Neuronal stem cell (in vitro differentiated cells): ENCODE measurements around the gene WWC2.

Experiments
- DNase-seq: peaks from one replicate; pipeline ENCODE4 v3.0.0-alpha.2; 2013; ENCODE audit warnings: low spot score
- H2AFZ ChIP-seq: one replicate; pipeline ENCODE4 v1.6.1; 2013; ENCODE audit warnings: mild to moderate bottlenecking, low read length, inconsistent platforms
- H2AK5ac ChIP-seq: 2 replicates; pipeline ENCODE4 v1.6.1; 2013; ENCODE audit warnings: low read depth, mild to moderate bottlenecking, inconsistent platforms, low read length, moderate library complexity, mixed read lengths
- H2BK120ac ChIP-seq: 2 replicates; pipeline ENCODE4 v1.6.1; 2013; ENCODE audit warnings: low read depth, mild to moderate bottlenecking, inconsistent platforms, low read length, moderate library complexity, mixed read lengths
- H2BK12ac ChIP-seq: one replicate; pipeline ENCODE4 v1.6.1; 2013; ENCODE audit warnings: low read length, inconsistent platforms
- H2BK15ac ChIP-seq: 2 replicates; pipeline ENCODE4 v1.6.1; 2013; ENCODE audit warnings: mild to moderate bottlenecking, low read length, inconsistent platforms, mixed read lengths
- H2BK5ac ChIP-seq: one replicate; pipeline ENCODE4 v1.6.1; 2013; ENCODE audit warnings: inconsistent platforms, mild to moderate bottlenecking, low read length, moderate library complexity
- H3K14ac ChIP-seq: one replicate; pipeline ENCODE4 v1.6.1; 2013; ENCODE audit warnings: low read length, inconsistent platforms
- H3K18ac ChIP-seq: 2 replicates; pipeline ENCODE4 v1.6.1; 2013; ENCODE audit warnings: low read length, inconsistent platforms
- H3K23ac ChIP-seq: 2 replicates; pipeline ENCODE4 v1.6.1; 2013; ENCODE audit warnings: low read depth, mild to moderate bottlenecking, mixed read lengths, low read length, inconsistent platforms; ENCODE audit not compliant: poor library complexity
- H3K27ac ChIP-seq: replicated peaks from 3 replicates; pipeline ENCODE4 v1.5.1; 2013; ENCODE audit warnings: low read length, inconsistent platforms
- H3K27me3 ChIP-seq, 3 experiments: 2 replicates each; pipeline ENCODE4 v1.6.1; 2013; ENCODE audit warnings: low read length in 3 of 3, mild to moderate bottlenecking in 2 of 3, inconsistent platforms in 1 of 3, low read depth in 1 of 3, mixed read lengths in 1 of 3, moderate library complexity in 1 of 3; ENCODE audit not compliant: control insufficient read depth in 3 of 3, insufficient read depth in 3 of 3
- H3K36me3 ChIP-seq, 2 donors: replicated peaks in 1 of 2; 2 replicates each; pipeline ENCODE4 v1.6.1; 2013; ENCODE audit warnings: low read length in 2 of 2; ENCODE audit not compliant: control insufficient read depth in 2 of 2, insufficient read depth in 2 of 2
- H3K4ac ChIP-seq: 2 replicates; pipeline ENCODE4 v1.6.1; 2013; ENCODE audit warnings: inconsistent platforms, mild to moderate bottlenecking, low read length, moderate library complexity
- H3K4me1 ChIP-seq, 2 donors: 1 replicate in 1 of 2; 2 replicates in 1 of 2; pipeline ENCODE4 v1.6.1; 2013; ENCODE audit warnings: low read length in 2 of 2, low read depth in 1 of 2; ENCODE audit not compliant: control insufficient read depth in 2 of 2, insufficient read depth in 1 of 2
- H3K4me2 ChIP-seq: one replicate; pipeline ENCODE4 v1.6.1; 2013; ENCODE audit warnings: mild to moderate bottlenecking, low read length, inconsistent platforms; ENCODE audit not compliant: insufficient read depth, poor library complexity, severe bottlenecking
- H3K4me3 ChIP-seq, 2 donors: 2 replicates each; pipeline ENCODE4 v1.5.1; 2013; ENCODE audit warnings: low read length in 2 of 2, mild to moderate bottlenecking in 2 of 2, inconsistent platforms in 1 of 2, moderate library complexity in 1 of 2
- H3K79me1 ChIP-seq: one replicate; pipeline ENCODE4 v1.6.1; 2013; ENCODE audit warnings: low read depth, mild to moderate bottlenecking, inconsistent platforms, low read length, moderate library complexity
- H3K9ac ChIP-seq: one replicate; pipeline ENCODE4 v1.6.1; 2013; ENCODE audit warnings: mild to moderate bottlenecking, low read depth, low read length, inconsistent platforms; ENCODE audit not compliant: poor library complexity
- H3K9me3 ChIP-seq, 2 donors: replicated peaks in 1 of 2; 2 replicates each; pipeline versions ENCODE3 to v1.6.1; 2013; ENCODE audit warnings: low read length in 2 of 2, mild to moderate bottlenecking in 2 of 2, inconsistent platforms in 1 of 2, low read depth in 1 of 2, mixed read lengths in 1 of 2, moderate library complexity in 1 of 2; ENCODE audit not compliant: control insufficient read depth in 2 of 2, insufficient read depth in 1 of 2
- H4K8ac ChIP-seq: one replicate; pipeline ENCODE4 v1.6.1; 2013; ENCODE audit warnings: low read depth, mild to moderate bottlenecking, inconsistent platforms, low read length, moderate library complexity
- H4K91ac ChIP-seq: one replicate; pipeline ENCODE4 v1.6.1; 2013; ENCODE audit warnings: low read length, low read depth, mild to moderate bottlenecking, inconsistent platforms; ENCODE audit not compliant: poor library complexity
- WGBS, 2 donors: extraction: QIAGEN DNeasy Blood & Tissue Kit; methylation state at CpG; one replicate each; pipeline ENCODE4 v1.1.7; 2013; ENCODE audit warnings: missing lambda C conversion rate in 2 of 2, mixed read lengths in 1 of 2; ENCODE audit not compliant: insufficient read length in 2 of 2, insufficient replicate concordance in 1 of 2; ENCODE audit errors: extremely low coverage in 2 of 2; 5-methylcytosine and 5-hydroxymethylcytosine counted together

The WWC2 gene

DNA sequence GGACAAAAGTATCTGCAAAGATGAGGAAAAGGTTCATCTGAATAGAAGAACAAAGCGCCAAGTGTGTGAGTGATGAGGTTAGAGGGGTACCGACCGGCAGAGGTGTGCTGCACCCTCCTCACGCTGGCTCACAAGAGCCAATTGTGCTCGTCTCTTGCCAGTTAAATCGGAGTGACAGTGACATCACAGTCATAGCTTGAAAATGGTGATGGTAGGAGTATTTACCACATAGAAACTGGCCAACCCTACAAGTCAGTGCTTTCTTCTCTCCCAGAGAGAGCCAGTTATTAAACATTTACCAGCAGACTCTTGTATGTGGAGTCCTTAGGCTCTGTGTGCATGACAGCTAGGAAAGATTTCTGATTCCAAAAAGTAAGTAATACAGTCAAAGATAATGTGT is 188.6 kb downstream of the WWC2 start:
- Histone ChIP-seq H3K4ac (no peak overlapping the region), H3K27ac (no peak overlapping the region), H3K4me1 (no peaks in the 10 kb centered on the region), H3K14ac (no peak overlapping the region), H3K9ac (no peak overlapping the region), H3K36me3 (peaks cover 28 to 91% of the 10 kb centered on the region in 2 donors), H3K4me3 (no peak overlapping the region), H2AFZ (no peak overlapping the region), H2BK120ac (no peak overlapping the region), H4K91ac (no peak overlapping the region), H3K18ac (no peak overlapping the region), H2BK12ac (no peak overlapping the region), H2BK15ac (no peak overlapping the region), H3K27me3 (no peaks in the 10 kb centered on the region), H2BK5ac (no peak overlapping the region), H3K9me3 (no peaks in the 10 kb centered on the region), H2AK5ac (no peak overlapping the region), H4K8ac (no peak overlapping the region), H3K23ac (no peak overlapping the region), H3K79me1 (no peaks in the 10 kb centered on the region), H3K4me2 (no peak overlapping the region)
- DNase-seq = no peak
- WGBS, 2 donors = no CpG with 5 or more reads among the region's 6 CpGs

GRCh38 chr4:183288955-183289354 is 189.9 kb downstream of the WWC2 start:
- Histone ChIP-seq H3K18ac (no peak overlapping the region), H3K4ac (no peak overlapping the region)

GRCh38 chr4:183289688-183290087 is 190.6 kb downstream of the WWC2 start:
- Histone ChIP-seq H3K9ac (no peak overlapping the region), H3K27ac (no peak overlapping the region), H3K23ac (no peak overlapping the region), H3K4ac (no peak overlapping the region), H4K91ac (no peak overlapping the region), H2BK15ac (no peak overlapping the region), H3K4me1 (no peaks in the 10 kb centered on the region), H2AFZ (no peak overlapping the region), H3K18ac (no peak overlapping the region), H3K14ac (no peak overlapping the region), H2BK120ac (no peak overlapping the region), H3K27me3 (no peaks in the 10 kb centered on the region), H3K36me3 (peaks cover 23 to 84% of the 10 kb centered on the region in 2 donors), H3K4me2 (no peak overlapping the region), H3K79me1 (no peaks in the 10 kb centered on the region), H4K8ac (no peak overlapping the region), H3K9me3 (no peaks in the 10 kb centered on the region), H2BK12ac (no peak overlapping the region), H3K4me3 (no peak overlapping the region), H2BK5ac (no peak overlapping the region), H2AK5ac (no peak overlapping the region)
- no CpG with 5 or more reads among the region's 5 CpGs for WGBS, 2 donors
- DNase-seq = no peak

More at GRCh38 chr4:183288955-183289354, 189.9 kb downstream of the WWC2 start:
- no peak overlapping the region for H3K4me2 ChIP-seq
- no peaks in the 10 kb centered on the region for H3K27me3 ChIP-seq
- no peak overlapping the region for H2BK5ac ChIP-seq
- no peak overlapping the region for H3K23ac ChIP-seq
- H2BK12ac ChIP-seq = no peak overlapping the region
- H3K4me3 ChIP-seq = no peak overlapping the region
- no peak overlapping the region for H2AFZ ChIP-seq
- no peaks in the 10 kb centered on the region for H3K9me3 ChIP-seq
- H3K27ac ChIP-seq = no peak overlapping the region
- no peak overlapping the region for H2AK5ac ChIP-seq
- H3K9ac ChIP-seq = no peak overlapping the region
- no peak overlapping the region for H2BK120ac ChIP-seq
- H4K91ac ChIP-seq = no peak overlapping the region
- H2BK15ac ChIP-seq = no peak overlapping the region
- no peak for DNase-seq
- H3K36me3 ChIP-seq = peaks cover 26 to 85% of the 10 kb centered on the region in 2 donors
- H3K14ac ChIP-seq = no peak overlapping the region
- no peaks in the 10 kb centered on the region for H3K4me1 ChIP-seq
- no peak overlapping the region for H4K8ac ChIP-seq
- no CpG with 5 or more reads among the region's 2 CpGs for WGBS, 2 donors
- no peaks in the 10 kb centered on the region for H3K79me1 ChIP-seq

DNA sequence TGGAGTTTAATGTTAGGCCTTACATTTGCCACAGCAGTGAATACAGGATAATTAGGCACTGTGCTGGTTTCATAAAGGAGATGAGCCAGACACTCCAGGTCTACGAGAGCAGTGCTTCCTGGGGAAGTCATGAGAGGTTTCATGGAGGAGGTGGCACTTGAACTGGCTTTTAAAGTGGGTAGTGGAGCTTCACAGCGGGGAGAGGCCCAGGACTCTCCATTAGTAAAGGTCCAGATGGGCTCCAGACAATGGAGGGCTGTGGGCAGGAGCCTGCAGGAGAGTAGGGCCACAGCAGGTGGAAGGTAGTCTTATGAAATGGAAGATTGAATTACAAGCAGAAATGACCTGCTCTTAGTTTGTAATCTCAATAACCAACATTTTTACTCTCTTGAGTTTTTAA is 192.0 kb downstream of the WWC2 start:
- no peak overlapping the region for H3K27ac ChIP-seq
- no peak overlapping the region for H3K23ac ChIP-seq
- H3K4me2 ChIP-seq = no peak overlapping the region
- H2AK5ac ChIP-seq = no peak overlapping the region
- no CpG with 5 or more reads among the region's 2 CpGs for WGBS, 2 donors
- no peak for DNase-seq
- no peak overlapping the region for H2BK15ac ChIP-seq
- H3K36me3 ChIP-seq = peaks cover 19 to 81% of the 10 kb centered on the region in 2 donors
- H3K14ac ChIP-seq = no peak overlapping the region
- peaks cover 0 to 2% of the 10 kb centered on the region in 2 donors for H3K4me1 ChIP-seq
- no peaks in the 10 kb centered on the region for H3K79me1 ChIP-seq
- H3K9me3 ChIP-seq = no peaks in the 10 kb centered on the region
- H2BK120ac ChIP-seq = no peak overlapping the region
- H2BK12ac ChIP-seq = no peak overlapping the region
- H3K9ac ChIP-seq = no peak overlapping the region
- H3K18ac ChIP-seq = no peak overlapping the region
- H3K27me3 ChIP-seq = no peaks in the 10 kb centered on the region
- H4K8ac ChIP-seq = no peak overlapping the region
- H2BK5ac ChIP-seq = no peak overlapping the region
- no peak overlapping the region for H2AFZ ChIP-seq
- no peak overlapping the region for H3K4ac ChIP-seq
- H4K91ac ChIP-seq = no peak overlapping the region
- no peak overlapping the region for H3K4me3 ChIP-seq
